H9 (cell line): ENCODE results near the gene PTPRK. TPM values are rescaled to one million over a fixed set of nuclear protein-coding genes. Genes with fewer than 3 reads are reported as not detected.

Experiments used
- DNase-seq: peaks from one replicate; pipeline ENCODE4 v3.0.0-alpha.2; 2017
- H2AFZ ChIP-seq: one replicate; pipeline ENCODE4 v1.6.1; 2013; ENCODE audit warnings: mild to moderate bottlenecking, low read length, control low read depth, moderate library complexity
- H2AK5ac ChIP-seq: 2 replicates; pipeline ENCODE4 v1.6.1; 2013; ENCODE audit warnings: low read length, control low read depth, mixed read lengths; ENCODE audit not compliant: insufficient read length
- H2BK120ac ChIP-seq: one replicate; pipeline ENCODE4 v1.6.1; 2013; ENCODE audit warnings: low read depth, mild to moderate bottlenecking, low read length, control low read depth, inconsistent platforms; ENCODE audit not compliant: poor library complexity, severe bottlenecking
- H2BK12ac ChIP-seq: 2 replicates; pipeline ENCODE4 v1.6.1; 2013; ENCODE audit warnings: low read length, control low read depth, mixed read lengths, low read depth; ENCODE audit not compliant: insufficient read length
- H2BK15ac ChIP-seq: 2 replicates; pipeline ENCODE4 v1.6.1; 2013; ENCODE audit warnings: low read depth, low read length, control low read depth
- H2BK20ac ChIP-seq: one replicate; pipeline ENCODE4 v1.6.1; 2013; ENCODE audit warnings: low read depth, mild to moderate bottlenecking, low read length, control low read depth, inconsistent platforms; ENCODE audit not compliant: poor library complexity, severe bottlenecking
- H2BK5ac ChIP-seq: 2 replicates; pipeline ENCODE4 v1.6.1; 2013; ENCODE audit warnings: low read length, control low read depth, mixed read lengths; ENCODE audit not compliant: insufficient read length
- H3K14ac ChIP-seq: 2 replicates; pipeline ENCODE4 v1.6.1; 2013; ENCODE audit warnings: low read length, control low read depth; ENCODE audit not compliant: insufficient read depth
- H3K18ac ChIP-seq: 2 replicates; pipeline ENCODE4 v1.6.1; 2013; ENCODE audit warnings: low read depth, mild to moderate bottlenecking, mixed read lengths, low read length, control low read depth; ENCODE audit not compliant: insufficient read length
- H3K23ac ChIP-seq: 2 replicates; pipeline ENCODE4 v1.6.1; 2013; ENCODE audit warnings: low read length, control low read depth, mixed read lengths, low read depth; ENCODE audit not compliant: insufficient read length
- H3K23me2 ChIP-seq: 2 replicates; pipeline ENCODE4 v1.6.1; 2013; ENCODE audit warnings: low read depth, mild to moderate bottlenecking, mixed read lengths, low read length, control low read depth; ENCODE audit not compliant: insufficient read length, poor library complexity, severe bottlenecking
- H3K27ac ChIP-seq: 2 replicates; pipeline ENCODE4 v1.5.1; 2013; ENCODE audit warnings: low read length, control low read depth, mixed read lengths, low read depth; ENCODE audit not compliant: insufficient read length
- H3K27me3 ChIP-seq: 2 replicates; pipeline ENCODE4 v1.6.1; 2013; ENCODE audit warnings: low read length, control low read depth, inconsistent platforms; ENCODE audit not compliant: insufficient read depth
- H3K4ac ChIP-seq: 2 replicates; pipeline ENCODE4 v1.6.1; 2013; ENCODE audit warnings: low read depth, mild to moderate bottlenecking, control low read depth, inconsistent platforms, low read length, moderate library complexity
- H3K4me1 ChIP-seq: 2 replicates; pipeline ENCODE4 v1.6.1; 2013; ENCODE audit warnings: low read length, control low read depth, inconsistent platforms; ENCODE audit not compliant: insufficient read depth
- H3K4me2 ChIP-seq: 2 replicates; pipeline ENCODE4 v1.6.1; 2013; ENCODE audit warnings: low read length, control low read depth, mixed read lengths; ENCODE audit not compliant: insufficient read length, insufficient read depth
- H3K56ac ChIP-seq: 2 replicates; pipeline ENCODE4 v1.6.1; 2013; ENCODE audit warnings: low read depth, mild to moderate bottlenecking, mixed read lengths, low read length, control low read depth; ENCODE audit not compliant: insufficient read length
- H3K79me1 ChIP-seq: 2 replicates; pipeline ENCODE4 v1.6.1; 2013; ENCODE audit warnings: low read depth, mild to moderate bottlenecking, moderate library complexity, low read length, control low read depth, inconsistent platforms; ENCODE audit not compliant: insufficient read depth, poor library complexity, severe bottlenecking
- H3K79me2 ChIP-seq: 2 replicates; pipeline ENCODE4 v1.6.1; 2013; ENCODE audit warnings: low read length, control low read depth, inconsistent platforms; ENCODE audit not compliant: insufficient read depth
- H3K9ac ChIP-seq: 2 replicates; pipeline ENCODE4 v1.6.1; 2013; ENCODE audit warnings: low read length, control low read depth, mixed read lengths; ENCODE audit not compliant: insufficient read length; ENCODE audit errors: extremely low read depth
- H3K9me3 ChIP-seq: one replicate; pipeline ENCODE4 v1.6.1; 2013; ENCODE audit warnings: low read depth, low read length, inconsistent platforms; ENCODE audit not compliant: control insufficient read depth
- H3T11ph ChIP-seq: one replicate; pipeline ENCODE4 v1.6.1; 2013; ENCODE audit warnings: mild to moderate bottlenecking, low read length, control low read depth, inconsistent platforms
- H4K20me1 ChIP-seq: one replicate; pipeline ENCODE4 v1.6.1; 2013; ENCODE audit not compliant: control insufficient read depth, insufficient read length, insufficient read depth
- H4K5ac ChIP-seq: 2 replicates; pipeline ENCODE4 v1.6.1; 2013; ENCODE audit warnings: low read depth, mild to moderate bottlenecking, mixed read lengths, low read length, control low read depth; ENCODE audit not compliant: insufficient read length
- H4K8ac ChIP-seq: replicated peaks from 2 replicates; pipeline ENCODE4 v1.6.1; 2013; ENCODE audit warnings: low read length, control low read depth, mixed read lengths, low read depth; ENCODE audit not compliant: insufficient read length
- H4K91ac ChIP-seq: 2 replicates; pipeline ENCODE4 v1.6.1; 2013; ENCODE audit warnings: low read depth, mild to moderate bottlenecking, moderate library complexity, mixed read lengths, low read length, control low read depth; ENCODE audit not compliant: insufficient read length
- H3K27ac Mint-ChIP-seq, 3 experiments: 2 replicates in 2 of 3; 3 replicates in 1 of 3; pipeline ENCODE4 v1.8.0; 2020 to 2021; ENCODE audit warnings: mixed read lengths in 3 of 3, mild to moderate bottlenecking in 1 of 3, moderate library complexity in 1 of 3
- H3K27me3 Mint-ChIP-seq: 2 replicates; pipeline ENCODE4 v1.8.0; 2021; ENCODE audit warnings: low read depth, mild to moderate bottlenecking, moderate library complexity, mixed read lengths
- H3K36me3 Mint-ChIP-seq, 3 experiments: 2 replicates in 2 of 3; 3 replicates in 1 of 3; pipeline ENCODE4 v1.8.0; 2020 to 2021; ENCODE audit warnings: low read depth in 3 of 3, mixed read lengths in 3 of 3; ENCODE audit not compliant: insufficient read depth in 1 of 3
- H3K4me1 Mint-ChIP-seq, 2 experiments: 2 replicates each; pipeline ENCODE4 v1.8.0; 2020; ENCODE audit warnings: mixed read lengths in 2 of 2
- H3K4me3 Mint-ChIP-seq, 2 experiments: 2 replicates in 1 of 2; 3 replicates in 1 of 2; pipeline ENCODE4 v1.8.0; 2020 to 2021; ENCODE audit warnings: mild to moderate bottlenecking in 2 of 2, mixed read lengths in 2 of 2, moderate library complexity in 1 of 2
- H3K9me3 Mint-ChIP-seq, 2 experiments: 2 replicates in 1 of 2; 3 replicates in 1 of 2; pipeline ENCODE4 v1.8.0; 2020; ENCODE audit warnings: mild to moderate bottlenecking in 2 of 2, mixed read lengths in 2 of 2, moderate library complexity in 1 of 2
- WGBS: extraction: QIAGEN DNeasy Blood & Tissue Kit; methylation state at CpG from one replicate; pipeline ENCODE4 v1.1.7; 2013; ENCODE audit warnings: missing lambda C conversion rate, low lambda C conversion rate, mixed read lengths; ENCODE audit not compliant: insufficient read length; ENCODE audit errors: extremely low coverage; 5-methylcytosine and 5-hydroxymethylcytosine counted together
- total RNA-seq: library from RNA; stranded (reverse); gene quantifications from 2 replicates; pipeline ENCODE4 v1.2.1, GENCODE V29; 2021
- TF ChIP-seq, protein P1 (sequence below): fragments of 200-600 bp; sonication (generic); conservative IDR thresholded peaks from 3 replicates; pipeline ENCODE4 v1.8.0; 2021; ENCODE audit warnings: antibody characterized with exemption, mild to moderate bottlenecking

PTPRK gene
- total RNA-seq, 1 experiment from 2014 or later: 47.9 TPM

DNA sequence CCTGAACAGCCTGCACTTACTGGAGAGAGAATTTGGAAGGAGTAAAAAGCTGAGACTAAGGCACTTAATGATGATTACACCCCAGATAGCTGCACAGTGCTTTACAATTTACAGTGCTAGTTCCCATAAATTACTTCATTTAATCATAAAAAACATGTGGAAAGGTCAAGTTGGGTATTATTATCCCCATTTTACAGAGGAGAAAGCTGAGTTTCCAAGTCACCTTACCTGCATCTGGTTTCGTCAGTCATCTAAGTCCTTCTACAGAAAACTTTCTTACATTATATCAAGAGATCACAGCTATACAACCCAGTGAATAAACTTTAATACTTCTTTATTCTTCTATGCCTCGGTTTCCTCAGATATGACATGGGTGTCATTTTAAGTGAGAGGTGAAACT, 3.3 kb downstream of the PTPRK start:
- no peak overlapping the region for H4K8ac ChIP-seq
- no peak overlapping the region for H3K23ac ChIP-seq
- no peak overlapping the region for H3K56ac ChIP-seq
- no peak overlapping the region for H3K4ac ChIP-seq
- no peak overlapping the region for H2BK12ac ChIP-seq
- H2BK120ac ChIP-seq: no peak overlapping the region
- no peak overlapping the region for H3K4me2 ChIP-seq
- no peaks in the 10 kb centered on the region for H3K4me1 ChIP-seq
- H2BK5ac ChIP-seq: no peak overlapping the region
- H3K27ac ChIP-seq: no peak overlapping the region
- Mint-ChIP-seq H3K36me3 (no peaks in the 10 kb centered on the region; a peak in 1 of 7 replicates), H3K27me3 (peaks cover 1% of the 10 kb centered on the region; the same call in 1 of the 2 replicates), H3K4me1 (peaks cover 30 to 36% of the 10 kb centered on the region in 2 experiments), H3K4me3 (no peak overlapping the region), H3K9me3 (no peaks in the 10 kb centered on the region; a peak in 1 of 5 replicates), H3K27ac (no peak overlapping the region)
- no CpG with 5 or more reads among the region's 2 CpGs for WGBS
- peaks cover 18% of the 10 kb centered on the region for H3K23me2 ChIP-seq
- H3K79me2 ChIP-seq: peaks cover 18% of the 10 kb centered on the region; the same call in 1 of the 2 replicates
- H4K5ac ChIP-seq: no peak overlapping the region
- no peaks in the 10 kb centered on the region for H3K27me3 ChIP-seq
- no peaks in the 10 kb centered on the region for H3K9me3 ChIP-seq
- no peak for DNase-seq
- no peak overlapping the region for H3K18ac ChIP-seq
- H2AFZ ChIP-seq: no peak overlapping the region
- no peak overlapping the region for H2BK20ac ChIP-seq
- TF ChIP-seq, protein P1, sequence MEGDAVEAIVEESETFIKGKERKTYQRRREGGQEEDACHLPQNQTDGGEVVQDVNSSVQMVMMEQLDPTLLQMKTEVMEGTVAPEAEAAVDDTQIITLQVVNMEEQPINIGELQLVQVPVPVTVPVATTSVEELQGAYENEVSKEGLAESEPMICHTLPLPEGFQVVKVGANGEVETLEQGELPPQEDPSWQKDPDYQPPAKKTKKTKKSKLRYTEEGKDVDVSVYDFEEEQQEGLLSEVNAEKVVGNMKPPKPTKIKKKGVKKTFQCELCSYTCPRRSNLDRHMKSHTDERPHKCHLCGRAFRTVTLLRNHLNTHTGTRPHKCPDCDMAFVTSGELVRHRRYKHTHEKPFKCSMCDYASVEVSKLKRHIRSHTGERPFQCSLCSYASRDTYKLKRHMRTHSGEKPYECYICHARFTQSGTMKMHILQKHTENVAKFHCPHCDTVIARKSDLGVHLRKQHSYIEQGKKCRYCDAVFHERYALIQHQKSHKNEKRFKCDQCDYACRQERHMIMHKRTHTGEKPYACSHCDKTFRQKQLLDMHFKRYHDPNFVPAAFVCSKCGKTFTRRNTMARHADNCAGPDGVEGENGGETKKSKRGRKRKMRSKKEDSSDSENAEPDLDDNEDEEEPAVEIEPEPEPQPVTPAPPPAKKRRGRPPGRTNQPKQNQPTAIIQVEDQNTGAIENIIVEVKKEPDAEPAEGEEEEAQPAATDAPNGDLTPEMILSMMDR: no peak
- no peak overlapping the region for H2BK15ac ChIP-seq
- H2AK5ac ChIP-seq: no peak overlapping the region
- H3K79me1 ChIP-seq: no peaks in the 10 kb centered on the region
- no peak overlapping the region for H3T11ph ChIP-seq
- no peak overlapping the region for H3K9ac ChIP-seq
- no peak overlapping the region for H4K91ac ChIP-seq
- H3K14ac ChIP-seq: no peak overlapping the region
- H4K20me1 ChIP-seq: no peaks in the 10 kb centered on the region
